HepG2 (cell line): Measurements from ENCODE around the gene TFPI.

ENCODE experiments used
- CTCF ChIP-seq: sonication (generic); formaldehyde crosslinking; IDR thresholded peaks from 2 replicates; pipeline ENCODE4 v1.5.0; 2020; ENCODE audit warnings: mild to moderate bottlenecking, missing genetic modification reagents, moderate library complexity
- FOSL1 ChIP-seq: sonication (generic); formaldehyde crosslinking; IDR thresholded peaks from 2 replicates; pipeline ENCODE4 v1.9.0; 2021; ENCODE audit warnings: missing genetic modification reagents, borderline replicate concordance
- FOXK1 ChIP-seq: sonication (generic); formaldehyde crosslinking; IDR thresholded peaks from 2 replicates; pipeline ENCODE4 v1.4.0; 2020; ENCODE audit warnings: low read depth, missing genetic modification reagents, borderline replicate concordance
- FOXO1 ChIP-seq: sonication (generic); formaldehyde crosslinking; IDR thresholded peaks from 2 replicates; pipeline ENCODE4 v1.4.0; 2020; ENCODE audit warnings: missing genetic modification reagents
- HNRNPH1 ChIP-seq: fragments of 200-400 bp; formaldehyde crosslinking; optimal IDR thresholded peaks from 2 replicates; pipeline ENCODE3; 2017; ENCODE audit warnings: mild to moderate bottlenecking, low read depth, low read length
- HNRNPK ChIP-seq: fragments of 200-400 bp; formaldehyde crosslinking; IDR thresholded peaks from 2 replicates; pipeline ENCODE4 v1.6.1; 2018; ENCODE audit warnings: low read length, low read depth, moderate library complexity, mild to moderate bottlenecking; ENCODE audit not compliant: poor library complexity, severe bottlenecking
- HOXD1 ChIP-seq: sonication (generic); formaldehyde crosslinking; IDR thresholded peaks from 2 replicates; pipeline ENCODE4 v1.5.0; 2020; ENCODE audit warnings: missing genetic modification reagents
- IRF2 ChIP-seq: IDR thresholded peaks from 2 replicates; pipeline ENCODE4 v1.6.1; 2018; ENCODE audit warnings: missing genetic modification reagents, missing compliant biosample characterization
- KLF6 ChIP-seq: IDR thresholded peaks from 2 replicates; pipeline ENCODE4 v1.8.0; 2016; ENCODE audit warnings: missing biosample characterization, missing genetic modification reagents
- LBX2 ChIP-seq: sonication (generic); formaldehyde crosslinking; IDR thresholded peaks from 2 replicates; pipeline ENCODE4 v1.5.0; 2020; ENCODE audit warnings: missing genetic modification reagents, mild to moderate bottlenecking, borderline replicate concordance
- RAD21 ChIP-seq: fragments of 450-650 bp; formaldehyde crosslinking; IDR thresholded peaks from 2 replicates; pipeline ENCODE4 v1.5.0; 2020; ENCODE audit warnings: mild to moderate bottlenecking
- ZBTB21 ChIP-seq: sonication (generic); formaldehyde crosslinking; IDR thresholded peaks from 2 replicates; pipeline ENCODE4 v1.4.0; 2020; ENCODE audit warnings: missing genetic modification reagents

- TF ChIP-seq HOXD1 (CRISPR knock-in tag) = no peak
- no peak for TF ChIP-seq CTCF
- no peak for TF ChIP-seq LBX2 (CRISPR knock-in tag)
- TF ChIP-seq FOSL1 = no peak
- TF ChIP-seq IRF2 = no peak
- no peak for TF ChIP-seq HNRNPK
- TF ChIP-seq ZBTB21 (CRISPR knock-in tag) = no peak
- no peak for TF ChIP-seq FOXK1 (CRISPR knock-in tag)
- no peak for TF ChIP-seq KLF6 (CRISPR knock-in tag)
- no peak for TF ChIP-seq RAD21 (CRISPR knock-in tag)
- no peak for TF ChIP-seq HNRNPH1
- TF ChIP-seq FOXO1 (CRISPR knock-in tag) = no peak
Observed at GRCh38 chr2:187526792-187527191, 27.4 kb downstream of the TFPI start.
